Measurements from ENCODE around the gene ATP5IF1. TPM values are rescaled to one million over a fixed set of nuclear protein-coding genes. Genes with fewer than 3 reads are reported as not detected.

The ATP5IF1 gene
- total RNA-seq, 4 donors from 2014 or later: 125 to 333 (median 193) TPM

DNA sequence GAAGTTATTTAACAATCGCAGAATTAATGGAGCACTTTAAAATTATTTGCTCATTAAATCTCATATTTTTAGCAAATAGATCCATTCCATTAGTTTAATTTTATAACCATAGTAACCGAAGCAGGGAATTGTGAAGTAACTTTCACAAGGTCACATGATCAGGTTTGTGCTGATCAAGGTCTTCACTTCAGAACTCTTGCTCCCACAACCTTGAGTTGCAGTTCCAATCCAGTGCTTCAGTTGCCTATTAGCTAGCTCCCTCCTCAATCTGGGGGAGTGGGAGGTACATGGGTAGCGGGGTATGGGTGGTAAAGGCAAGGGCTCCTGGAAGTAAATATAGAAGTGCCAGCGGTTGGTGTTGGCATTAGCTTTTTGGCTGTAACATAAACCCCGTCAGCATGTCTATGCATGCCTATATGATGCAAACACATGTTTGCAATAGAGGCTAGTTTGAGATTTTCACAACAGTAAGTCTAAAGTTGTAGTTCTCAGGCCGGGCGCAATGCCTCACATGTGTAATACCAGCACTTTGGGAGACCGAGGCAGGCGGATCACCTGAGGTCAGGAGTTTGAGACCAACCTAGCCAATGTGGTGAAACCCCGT, 5.8 kb downstream of the ATP5IF1 start:
- DNase-seq: no peak
- H3K36me3 ChIP-seq: peaks cover 0 to 7% of the 10 kb centered on the region in 2 donors
- ATAC-seq: no peak
- H3K9me3 ChIP-seq: no peaks in the 10 kb centered on the region
- H3K4me1 ChIP-seq: peaks cover 61 to 66% of the 10 kb centered on the region in 2 donors
- intact Hi-C loops (cut with DNase I; ENCODE audit: low total_unique reads) (no loop called here), in situ Hi-C loops (cut with MboI; ENCODE audit: low sequenced_read_pairs in 4 of 4) (loop anchor here in 2 of 4 donors (10.0 kb wide), 1 partner anchor 263 kb away; the partner anchor contains the start of gene RCC1 (in 2 of the 2))
- H3K27ac ChIP-seq: peak overlapping the region; percentile 94 to 99 (median 95)
- TF ChIP-seq POLR2A (IDR thresholded peaks at IDR 0.05): no peak
- TF ChIP-seq, protein P1, sequence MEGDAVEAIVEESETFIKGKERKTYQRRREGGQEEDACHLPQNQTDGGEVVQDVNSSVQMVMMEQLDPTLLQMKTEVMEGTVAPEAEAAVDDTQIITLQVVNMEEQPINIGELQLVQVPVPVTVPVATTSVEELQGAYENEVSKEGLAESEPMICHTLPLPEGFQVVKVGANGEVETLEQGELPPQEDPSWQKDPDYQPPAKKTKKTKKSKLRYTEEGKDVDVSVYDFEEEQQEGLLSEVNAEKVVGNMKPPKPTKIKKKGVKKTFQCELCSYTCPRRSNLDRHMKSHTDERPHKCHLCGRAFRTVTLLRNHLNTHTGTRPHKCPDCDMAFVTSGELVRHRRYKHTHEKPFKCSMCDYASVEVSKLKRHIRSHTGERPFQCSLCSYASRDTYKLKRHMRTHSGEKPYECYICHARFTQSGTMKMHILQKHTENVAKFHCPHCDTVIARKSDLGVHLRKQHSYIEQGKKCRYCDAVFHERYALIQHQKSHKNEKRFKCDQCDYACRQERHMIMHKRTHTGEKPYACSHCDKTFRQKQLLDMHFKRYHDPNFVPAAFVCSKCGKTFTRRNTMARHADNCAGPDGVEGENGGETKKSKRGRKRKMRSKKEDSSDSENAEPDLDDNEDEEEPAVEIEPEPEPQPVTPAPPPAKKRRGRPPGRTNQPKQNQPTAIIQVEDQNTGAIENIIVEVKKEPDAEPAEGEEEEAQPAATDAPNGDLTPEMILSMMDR (IDR thresholded peaks at IDR 0.05 in 4 of 5, conservative IDR thresholded peaks at IDR 0.05 in 1 of 5): no peak
- H3K27me3 ChIP-seq: no peaks in the 10 kb centered on the region
- H3K4me3 ChIP-seq: no peak overlapping the region

DNA sequence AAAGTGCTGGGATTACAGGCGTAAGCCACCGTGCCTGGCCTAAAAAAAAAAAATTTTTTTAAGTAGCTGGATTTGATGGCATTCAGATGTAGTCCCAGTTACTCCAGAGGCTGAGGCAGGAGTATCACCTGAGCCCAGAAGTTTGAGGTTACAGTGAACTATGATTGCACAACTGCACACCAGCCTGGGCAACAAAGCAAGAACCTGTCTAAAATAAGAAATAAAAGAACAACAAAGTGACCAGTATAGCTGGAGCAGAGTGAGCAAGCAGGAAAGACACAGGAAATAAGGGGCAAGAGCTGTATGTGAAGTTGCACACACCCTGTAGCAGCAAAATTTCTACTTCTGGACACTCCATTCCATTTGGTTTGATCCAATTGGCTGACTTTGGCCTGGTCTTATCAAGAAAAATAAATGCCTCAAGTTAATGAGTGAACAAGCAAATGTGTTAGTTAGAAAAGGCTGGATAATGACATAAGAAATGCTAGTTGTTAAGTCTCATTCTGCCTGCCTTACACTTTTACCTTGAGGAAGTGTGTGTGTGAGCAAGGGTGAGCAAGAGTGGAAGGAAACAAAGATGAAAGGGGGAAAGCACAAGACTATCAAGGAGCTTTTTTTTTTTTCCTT, 7.9 kb downstream of the ATP5IF1 start:
- Histone ChIP-seq H3K9me3 (no peaks in the 10 kb centered on the region), H3K4me1 (peaks cover 57 to 62% of the 10 kb centered on the region in 2 donors), H3K27ac (peak overlapping the region; percentile 94 to 99 (median 95)), H3K27me3 (no peaks in the 10 kb centered on the region), H3K36me3 (no peaks in the 10 kb centered on the region), H3K4me3 (peak overlapping the region in 1 of 4 donors; percentile 11)
- ATAC-seq (peak; percentile 26 to 49), DNase-seq (peak; percentile 69 to 80)
- intact Hi-C loops (cut with DNase I; ENCODE audit: low total_unique reads): no loop called here
- in situ Hi-C loops (cut with MboI; ENCODE audit: low sequenced_read_pairs in 4 of 4): loop anchor here in 2 of 4 donors (10.0 kb wide), 1 partner anchor 261 kb away; the partner anchor contains the start of gene RCC1 (in 2 of the 2)
- TF ChIP-seq POLR2A (IDR thresholded peaks at IDR 0.05): peak; percentile 34 to 69
- TF ChIP-seq, protein P1 (IDR thresholded peaks at IDR 0.05 in 4 of 5, conservative IDR thresholded peaks at IDR 0.05 in 1 of 5): no peak

DNA sequence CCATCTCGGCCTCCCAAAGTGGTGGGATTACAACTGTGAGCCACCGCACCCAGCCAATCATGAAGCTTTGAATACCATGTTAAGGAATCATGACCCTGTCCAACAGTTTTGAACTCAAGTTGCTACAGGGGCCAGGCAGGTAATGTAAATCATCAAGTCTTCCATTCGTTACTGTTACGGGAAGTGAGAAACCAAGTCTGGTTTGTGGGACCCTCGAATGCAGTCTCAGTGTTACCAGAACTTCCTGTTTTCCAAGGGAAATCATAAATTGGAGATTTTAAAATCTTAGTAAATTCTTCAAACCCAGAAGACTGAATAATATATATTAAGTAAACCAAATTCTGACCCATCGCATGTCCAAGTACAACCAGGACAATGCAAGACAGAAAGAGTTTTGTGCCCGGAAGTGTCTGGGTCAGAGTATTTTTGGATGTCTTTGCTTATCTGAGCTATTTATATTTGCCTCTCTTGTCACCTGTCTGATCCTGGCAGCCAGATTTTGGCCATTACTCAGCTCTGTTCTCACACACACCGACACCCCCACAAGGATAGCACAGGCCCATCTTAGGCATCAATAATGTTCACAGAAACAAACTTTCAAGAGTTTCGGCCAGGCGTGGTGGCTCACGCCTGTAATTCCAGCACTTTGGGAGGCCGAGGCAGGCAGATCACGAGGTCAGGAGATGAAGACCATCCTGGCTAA, 8.8 kb downstream of the ATP5IF1 start:
- H3K9me3 ChIP-seq: no peaks in the 10 kb centered on the region
- H3K36me3 ChIP-seq: no peaks in the 10 kb centered on the region
- ATAC-seq (peak; percentile 45 to 55), DNase-seq (peak; percentile 71 to 84)
- H3K27ac ChIP-seq: peak overlapping the region; percentile 94 to 99 (median 95)
- H3K4me1 ChIP-seq: peaks cover 57 to 59% of the 10 kb centered on the region in 2 donors
- in situ Hi-C loops (cut with MboI; ENCODE audit: low sequenced_read_pairs in 4 of 4): loop anchor here in 2 of 4 donors (5.0 to 10.0 kb wide), 2 partner anchors 83 to 260 kb away; partner anchors contain the start of genes RCC1 (in 2 of the 2) and MED18 (in 1 of the 2)
- peak; percentile 42 to 52 for TF ChIP-seq POLR2A (IDR thresholded peaks at IDR 0.05)
- TF ChIP-seq, protein P1 (IDR thresholded peaks at IDR 0.05 in 4 of 5, conservative IDR thresholded peaks at IDR 0.05 in 1 of 5): no peak
- H3K27me3 ChIP-seq: no peaks in the 10 kb centered on the region
- intact Hi-C loops (cut with DNase I; ENCODE audit: low total_unique reads): loop anchor here (5.0 kb wide), 3 partner anchors 263 to 403 kb away; partner anchors contain the start of genes RCC1 and RNU11
- H3K4me3 ChIP-seq: peak overlapping the region; percentile 11 to 22 (median 17)

DNA sequence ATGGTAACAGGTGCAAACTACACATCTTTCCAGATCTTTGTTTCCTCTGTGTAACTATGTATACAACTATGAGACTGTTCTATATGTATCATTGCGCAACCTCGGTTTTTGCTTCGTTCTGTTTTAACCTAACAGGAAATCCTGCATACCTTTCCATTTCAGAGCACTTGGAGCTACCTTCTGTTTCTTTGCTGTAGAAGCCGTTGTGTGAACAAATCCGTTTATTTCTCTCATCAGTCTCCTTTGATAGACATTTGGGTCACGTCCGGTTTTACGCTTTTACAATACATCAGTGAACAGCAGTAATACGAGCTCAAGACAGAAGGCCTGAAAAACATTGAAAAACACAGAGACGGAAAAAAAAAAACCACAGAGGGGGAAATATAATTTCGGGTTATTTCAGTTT, 10.5 kb downstream of the ATP5IF1 start:
- Histone ChIP-seq H3K27ac (peak overlapping the region; percentile 94 to 99 (median 95)), H3K4me3 (peak overlapping the region; percentile 67 to 82 (median 72)), H3K36me3 (no peaks in the 10 kb centered on the region), H3K4me1 (peaks cover 51 to 57% of the 10 kb centered on the region in 2 donors), H3K9me3 (no peaks in the 10 kb centered on the region), H3K27me3 (no peaks in the 10 kb centered on the region)
- intact Hi-C loops (cut with DNase I; ENCODE audit: low total_unique reads): loop anchor here (5.0 kb wide), 3 partner anchors 261 to 401 kb away; partner anchors contain the start of genes RCC1 and RNU11
- TF ChIP-seq, protein P1 (IDR thresholded peaks at IDR 0.05 in 4 of 5, conservative IDR thresholded peaks at IDR 0.05 in 1 of 5): no peak
- no peak for TF ChIP-seq POLR2A (IDR thresholded peaks at IDR 0.05)
- ATAC-seq (no peak), DNase-seq (no peak)
- in situ Hi-C loops (cut with MboI; ENCODE audit: low sequenced_read_pairs in 4 of 4): loop anchor here in 2 of 4 donors (5.0 to 10.0 kb wide), 2 partner anchors 81 to 258 kb away; partner anchors contain the start of genes RCC1 (in 2 of the 2) and MED18 (in 1 of the 2)
